ENCODE results near the gene ACRBP. TPM values are rescaled to one million over a fixed set of nuclear protein-coding genes. Genes with fewer than 3 reads are reported as not detected.

Gene ACRBP
- total and polyA plus RNA-seq, 7 donors, result 0.29 to 0.99 (median 0.82) TPM; not detected in 1

GRCh38 chr12:6685814-6686213 is 38.6 kb upstream of the ACRBP start:
- H3K4me1 ChIP-seq, result peaks cover 21% of the 10 kb centered on the region
- H3K27ac ChIP-seq, result no peak overlapping the region
- no peak for TF ChIP-seq CTCF (IDR thresholded peaks at IDR 0.05)
- no peaks in the 10 kb centered on the region for H3K9me3 ChIP-seq
- no peak for ATAC-seq
- no peak overlapping the region for H3K4me3 ChIP-seq
- intact Hi-C loops (cut with DNase I), result loop anchor here in 1 of 2 donors (5.0 to 10.0 kb wide), 2 partner anchors 36 to 191 kb away; partner anchors contain the start of genes COPS7A, MRPL51 and NCAPD2
- 75 to 87% (median 75%) methylated on average over 3 of the region's 3 CpGs for WGBS, 3 donors
- peaks cover 2 to 38% of the 10 kb centered on the region in 2 donors for H3K36me3 ChIP-seq (ENCODE audit: insufficient read depth in 1 of 2, low read depth in 1 of 2)
- no peak for DNase-seq
- no peaks in the 10 kb centered on the region for H3K27me3 ChIP-seq (ENCODE audit: insufficient read depth in 3 of 3, low read length in 2 of 3)

- Histone ChIP-seq H3K27me3 (ENCODE audit: insufficient read depth in 3 of 3, low read length in 2 of 3) (no peaks in the 10 kb centered on the region), H3K9me3 (no peaks in the 10 kb centered on the region), H3K4me3 (no peak overlapping the region), H3K4me1 (peaks cover 12% of the 10 kb centered on the region), H3K36me3 (ENCODE audit: insufficient read depth in 1 of 2, low read depth in 1 of 2) (peaks cover 2 to 47% of the 10 kb centered on the region in 2 donors), H3K27ac (no peak overlapping the region)
- WGBS, 3 donors, result 62 to 68% (median 64%) methylated on average over 6 of the region's 6 CpGs
- TF ChIP-seq CTCF (IDR thresholded peaks at IDR 0.05), result peak; percentile 38
- DNase-seq (no peak), ATAC-seq (no peak)
- intact Hi-C loops (cut with DNase I), result loop anchor here in 1 of 2 donors (5.0 to 10.0 kb wide), 2 partner anchors 38 to 190 kb away; partner anchors contain the start of genes COPS7A, MRPL51 and NCAPD2
Observed at GRCh38 chr12:6684609-6685008, 37.4 kb upstream of the ACRBP start.

GRCh38 chr12:6676962-6677361 is 29.7 kb upstream of the ACRBP start:
- Histone ChIP-seq H3K4me3 (no peak overlapping the region), H3K4me1 (no peaks in the 10 kb centered on the region), H3K27ac (no peak overlapping the region), H3K9me3 (no peaks in the 10 kb centered on the region), H3K27me3 (ENCODE audit: insufficient read depth in 3 of 3, low read length in 2 of 3) (no peaks in the 10 kb centered on the region), H3K36me3 (ENCODE audit: insufficient read depth in 1 of 2, low read depth in 1 of 2) (peaks cover 20 to 95% of the 10 kb centered on the region in 2 donors)
- ATAC-seq, result peak in 1 of 4 donors; percentile 23
- DNase-seq, result no peak
- WGBS, 3 donors, result 93 to 96% (median 95%) methylated on average over 5 of the region's 5 CpGs
- intact Hi-C loops (cut with DNase I), result no loop called here
- TF ChIP-seq CTCF (IDR thresholded peaks at IDR 0.05), result no peak

- DNase-seq (no peak), ATAC-seq (no peak)
- Histone ChIP-seq H3K4me1 (no peaks in the 10 kb centered on the region), H3K27ac (no peak overlapping the region), H3K9me3 (no peaks in the 10 kb centered on the region), H3K27me3 (ENCODE audit: insufficient read depth in 3 of 3, low read length in 2 of 3) (no peaks in the 10 kb centered on the region), H3K4me3 (no peak overlapping the region), H3K36me3 (ENCODE audit: insufficient read depth in 1 of 2, low read depth in 1 of 2) (peaks cover 24 to 100% of the 10 kb centered on the region in 2 donors)
- intact Hi-C loops (cut with DNase I), result no loop called here
- no peak for TF ChIP-seq CTCF (IDR thresholded peaks at IDR 0.05)
- 82 to 88% (median 86%) methylated on average over 18 of the region's 18 CpGs for WGBS, 3 donors
Observed at GRCh38 chr12:6672143-6672542, 24.9 kb upstream of the ACRBP start.

Data from psoas muscle (tissue), 8 donors.